CD4-positive, alpha-beta T cell treated with Interleukin-15 for 1 hour (primary cell): ENCODE data around the gene CPNE6.
A peak's percentile ranks its signal among the peaks of the same experiment; 100 is the strongest.

Source experiments
- DNase-seq: peaks from one replicate; pipeline ENCODE4 v3.0.0-alpha.2; 2020

The CPNE6 gene

GRCh38 chr14:24108336-24108874 is 37.0 kb downstream of the CPNE6 start:
- DNase-seq: no peak

GRCh38 chr14:24110060-24110459 is 38.7 kb downstream of the CPNE6 start:
- DNase-seq: no peak

- DNase-seq: no peak
Observed at GRCh38 chr14:24110523-24110922, 39.2 kb downstream of the CPNE6 start.

- DNase-seq: no peak
Observed at GRCh38 chr14:24113379-24113800, 42.0 kb downstream of the CPNE6 start.

GRCh38 chr14:24113801-24114531 is 42.6 kb downstream of the CPNE6 start:
- DNase-seq: peak; percentile 83

- DNase-seq: peak; percentile 100
Observed at GRCh38 chr14:24114532-24115421, 43.4 kb downstream of the CPNE6 start, which contains the start of the genes DCAF11 and NRL. Gene DCAF11, plus strand, starts transcription at chr14:24114777. Its CDS starts 818 bp downstream, at chr14:24115595. Gene NRL, minus strand, starts transcription at chr14:24114949. Its CDS starts 32,101 bp downstream, at chr14:24082848.

GRCh38 chr14:24115422-24116127 is 44.2 kb downstream of the CPNE6 start:
- DNase-seq: no peak

- no peak for DNase-seq
Observed at GRCh38 chr14:24116128-24116814, 44.9 kb downstream of the CPNE6 start.

- no peak for DNase-seq
Observed at GRCh38 chr14:24117179-24117578, 45.8 kb downstream of the CPNE6 start.

- DNase-seq: no peak
Observed at GRCh38 chr14:24119691-24120090, 48.3 kb downstream of the CPNE6 start.

GRCh38 chr14:24121210-24121609 is 49.8 kb downstream of the CPNE6 start:
- no peak for DNase-seq

GRCh38 chr14:24122416-24122815 is 51.1 kb downstream of the CPNE6 start:
- no peak for DNase-seq

GRCh38 chr14:24122898-24123297 is 51.5 kb downstream of the CPNE6 start:
- no peak for DNase-seq

- peak; percentile 20 for DNase-seq
Observed at GRCh38 chr14:24123424-24124417, 52.4 kb downstream of the CPNE6 start.

GRCh38 chr14:24126939-24127338 is 55.6 kb downstream of the CPNE6 start:
- DNase-seq: no peak

GRCh38 chr14:24127673-24128072 is 56.3 kb downstream of the CPNE6 start:
- DNase-seq: no peak
